Duodenal mucosa (tissue), 2 donors: ENCODE data around the gene KRT74.

Experiments
- H3K27ac ChIP-seq: one replicate; pipeline ENCODE4 v1.7.0; 2013; ENCODE audit warnings: low read depth, low read length
- H3K27me3 ChIP-seq, 2 donors: one replicate each; pipeline ENCODE4 v1.7.0; 2013; ENCODE audit warnings: low read length in 2 of 2, control low read depth in 1 of 2; ENCODE audit not compliant: insufficient read depth in 2 of 2, control insufficient read depth in 1 of 2
- H3K36me3 ChIP-seq, 2 donors: one replicate each; pipeline ENCODE4 v1.7.0; 2013; ENCODE audit warnings: low read length in 2 of 2, control low read depth in 1 of 2; ENCODE audit not compliant: insufficient read depth in 2 of 2, control insufficient read depth in 1 of 2
- H3K4me1 ChIP-seq, 2 donors: one replicate each; pipeline ENCODE4 v1.7.0; 2013; ENCODE audit warnings: low read length in 2 of 2, control low read depth in 1 of 2; ENCODE audit not compliant: insufficient read depth in 2 of 2, control insufficient read depth in 1 of 2
- H3K4me3 ChIP-seq, 2 donors: one replicate each; pipeline ENCODE4 v1.7.0; 2013; ENCODE audit warnings: low read length in 2 of 2, low read depth in 1 of 2
- H3K9ac ChIP-seq, 2 donors: one replicate each; pipeline ENCODE4 v1.7.0; 2013; ENCODE audit warnings: low read length in 2 of 2, low read depth in 1 of 2
- H3K9me3 ChIP-seq, 2 donors: one replicate each; pipeline ENCODE4 v1.7.0; 2013; ENCODE audit warnings: low read length in 2 of 2, control low read depth in 1 of 2; ENCODE audit not compliant: control insufficient read depth in 1 of 2

KRT74 gene

DNA sequence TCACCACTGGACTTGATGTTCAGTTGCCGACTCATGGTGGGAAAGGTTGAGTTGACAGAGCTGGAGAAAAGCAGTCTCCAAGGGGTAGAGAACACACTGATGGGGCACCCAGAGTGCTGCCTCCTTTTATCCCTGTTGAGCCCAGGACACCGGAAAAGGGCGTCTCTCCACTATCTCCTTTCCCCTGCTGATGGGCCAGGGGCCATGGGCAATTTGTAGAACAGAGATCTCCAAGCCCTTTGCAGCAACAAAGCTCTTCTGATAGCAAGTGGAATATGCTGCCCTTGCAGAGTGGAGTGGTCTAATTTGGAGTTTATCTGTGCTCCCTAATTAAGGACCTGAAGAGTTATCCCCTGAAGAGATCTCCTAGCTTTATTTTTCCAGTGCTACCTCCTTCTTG, at the start of gene KRT74:
TSS of gene KRT74 (minus strand) at position 101 of the 400 bp plus-strand sequence. CDS start at position 35, 66 bp downstream.
- peaks cover 0 to 4% of the 10 kb centered on the region in 2 donors for H3K4me1 ChIP-seq
- H3K4me3 ChIP-seq: no peak within 1 kb of the TSS
- no peaks in the 10 kb centered on the region for H3K36me3 ChIP-seq
- H3K9ac ChIP-seq: no peak within 1 kb of the TSS
- no peaks in the 10 kb centered on the region for H3K9me3 ChIP-seq
- no peak within 1 kb of the TSS for H3K27ac ChIP-seq
- peaks cover 1 to 4% of the 10 kb centered on the region in 2 donors for H3K27me3 ChIP-seq

DNA sequence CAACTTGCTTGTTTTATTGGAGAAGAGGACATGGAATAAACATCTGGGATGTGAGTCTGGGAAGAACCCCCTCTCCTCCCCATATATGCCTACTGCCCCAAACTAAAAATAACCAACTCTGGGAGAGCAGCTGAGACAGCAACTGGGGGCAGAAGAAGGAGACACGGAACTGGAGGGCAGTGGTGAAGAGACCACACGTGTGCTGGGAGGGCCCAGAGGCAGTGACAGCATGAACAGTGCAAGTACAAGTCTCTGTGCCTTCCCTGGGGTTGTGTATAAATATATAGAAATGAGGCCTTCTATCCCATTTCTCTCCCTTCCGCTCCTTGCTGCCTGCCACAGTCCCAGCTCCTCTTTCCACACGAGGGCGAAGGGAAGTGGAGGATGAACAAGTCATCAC, 48.7 kb upstream of the KRT74 start:
- H3K27me3 ChIP-seq: no peaks in the 10 kb centered on the region
- no peaks in the 10 kb centered on the region for H3K36me3 ChIP-seq
- H3K9ac ChIP-seq: no peak overlapping the region
- peaks cover under 1 to 16% of the 10 kb centered on the region in 2 donors for H3K4me1 ChIP-seq
- no peak overlapping the region for H3K27ac ChIP-seq
- no peak overlapping the region for H3K4me3 ChIP-seq
- no peaks in the 10 kb centered on the region for H3K9me3 ChIP-seq

DNA sequence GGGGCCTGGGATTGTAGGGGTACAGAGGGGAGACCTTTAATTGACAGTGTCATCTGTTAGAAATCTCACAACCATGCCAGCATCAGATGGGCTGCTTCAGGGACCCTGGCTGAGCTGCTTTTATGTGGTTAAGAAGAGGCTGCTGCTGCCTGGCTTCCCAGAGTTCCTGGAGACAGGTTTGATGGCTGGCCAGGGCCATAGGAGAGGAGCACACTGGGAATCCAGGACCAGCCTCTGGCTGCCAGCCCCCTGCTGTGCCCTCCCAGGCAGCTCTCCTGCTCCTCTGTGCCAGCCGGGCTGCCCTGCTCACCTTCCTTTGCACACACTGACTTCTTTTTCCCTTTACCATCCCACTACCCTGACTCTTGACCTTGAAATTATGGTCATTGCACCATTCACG, 45.2 kb upstream of the KRT74 start:
- H3K36me3 ChIP-seq: no peaks in the 10 kb centered on the region
- H3K9ac ChIP-seq: no peak overlapping the region
- H3K9me3 ChIP-seq: no peaks in the 10 kb centered on the region
- H3K27me3 ChIP-seq: no peaks in the 10 kb centered on the region
- H3K4me3 ChIP-seq: no peak overlapping the region
- H3K27ac ChIP-seq: no peak overlapping the region
- peaks cover 8 to 14% of the 10 kb centered on the region in 2 donors for H3K4me1 ChIP-seq

DNA sequence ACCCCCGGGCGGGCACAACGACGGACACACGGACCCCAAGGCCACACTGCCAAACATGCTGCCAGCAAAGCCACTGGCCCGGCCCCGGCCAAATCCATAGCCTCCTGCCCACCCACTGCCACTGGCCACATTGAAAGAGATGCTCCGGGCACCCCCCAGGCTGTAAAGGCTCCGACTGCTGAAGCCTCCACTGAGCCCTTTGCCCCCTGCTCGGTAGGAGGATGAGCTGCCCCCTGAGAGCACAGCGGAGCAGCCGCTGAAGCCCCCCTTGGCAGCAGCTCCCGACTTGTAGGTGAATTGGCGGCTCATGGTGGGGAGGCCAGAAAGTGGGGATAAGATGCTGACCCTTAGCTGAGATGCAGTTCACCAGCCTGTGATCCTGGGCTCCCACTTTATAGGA, 44.6 kb upstream of the KRT74 start, which contains the start of gene KRT73:
TSS of gene KRT73 (minus strand) at position 344 of the 400 bp plus-strand sequence. CDS start at position 309, 35 bp downstream.
- no peak within 1 kb of the TSS for H3K27ac ChIP-seq
- peaks cover 8 to 14% of the 10 kb centered on the region in 2 donors for H3K4me1 ChIP-seq
- H3K9me3 ChIP-seq: no peaks in the 10 kb centered on the region
- H3K36me3 ChIP-seq: no peaks in the 10 kb centered on the region
- no peak within 1 kb of the TSS for H3K9ac ChIP-seq
- no peaks in the 10 kb centered on the region for H3K27me3 ChIP-seq
- no peak within 1 kb of the TSS for H3K4me3 ChIP-seq

DNA sequence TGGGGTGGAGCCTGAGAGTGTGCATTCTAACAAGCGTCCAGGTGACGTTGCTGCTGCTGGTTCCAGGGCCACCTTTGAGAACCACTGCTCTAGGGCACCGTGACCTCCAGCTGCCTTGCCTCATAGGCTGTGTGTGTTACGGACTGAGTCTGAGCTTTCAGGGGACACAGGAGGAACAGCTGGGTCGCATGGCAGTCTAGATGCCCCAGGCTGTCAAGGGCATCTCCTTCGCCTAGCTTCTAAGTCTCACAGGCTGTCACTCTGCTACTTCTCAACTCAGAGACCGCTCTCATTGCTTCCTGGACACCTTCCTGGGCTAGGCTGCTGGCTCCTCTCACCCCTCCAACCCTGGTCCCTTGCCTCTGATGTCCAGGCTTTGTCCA, 43.8 kb upstream of the KRT74 start:
- Histone ChIP-seq H3K27me3 (no peaks in the 10 kb centered on the region), H3K9ac (no peak overlapping the region), H3K27ac (no peak overlapping the region), H3K4me3 (no peak overlapping the region), H3K9me3 (no peaks in the 10 kb centered on the region), H3K4me1 (peaks cover 8 to 14% of the 10 kb centered on the region in 2 donors), H3K36me3 (no peaks in the 10 kb centered on the region)

DNA sequence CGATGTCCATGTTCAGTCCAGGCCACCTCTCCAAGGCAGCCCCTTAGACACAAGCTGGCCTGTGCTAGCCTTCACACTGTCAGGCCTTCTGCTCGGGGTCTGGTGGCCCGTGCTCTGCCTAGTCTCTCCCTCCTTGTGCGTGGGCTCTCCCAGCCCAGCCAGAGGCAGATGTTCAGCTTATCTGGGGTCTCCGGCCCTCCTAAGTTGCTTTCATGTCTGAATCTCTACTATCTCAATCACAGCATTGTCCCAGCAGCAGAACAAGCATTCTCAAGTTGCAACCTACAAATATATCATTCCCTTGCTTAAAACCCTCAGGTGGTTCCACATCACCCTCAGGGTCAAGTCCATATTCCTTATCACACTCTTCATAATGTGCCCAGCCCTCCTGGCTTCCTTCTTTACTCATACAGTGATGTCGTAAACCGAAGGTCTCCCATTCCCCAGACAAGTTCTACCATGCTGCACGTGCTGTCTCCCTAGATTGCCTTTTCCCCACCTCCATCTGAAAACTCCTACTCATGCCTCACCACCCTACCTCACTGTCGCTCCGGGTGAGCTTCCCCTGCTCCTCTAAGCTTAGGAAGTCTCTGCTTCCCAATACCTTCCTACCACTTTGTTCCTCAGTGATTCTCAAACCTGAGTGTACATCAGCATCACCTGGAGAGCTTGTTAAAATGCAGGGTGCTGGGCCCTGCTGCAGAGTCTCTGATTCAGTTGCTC, 43.2 kb upstream of the KRT74 start:
- H3K9me3 ChIP-seq: no peaks in the 10 kb centered on the region
- no peaks in the 10 kb centered on the region for H3K27me3 ChIP-seq
- H3K27ac ChIP-seq: no peak overlapping the region
- H3K4me3 ChIP-seq: no peak overlapping the region
- H3K36me3 ChIP-seq: no peaks in the 10 kb centered on the region
- peaks cover 8 to 14% of the 10 kb centered on the region in 2 donors for H3K4me1 ChIP-seq
- no peak overlapping the region for H3K9ac ChIP-seq

DNA sequence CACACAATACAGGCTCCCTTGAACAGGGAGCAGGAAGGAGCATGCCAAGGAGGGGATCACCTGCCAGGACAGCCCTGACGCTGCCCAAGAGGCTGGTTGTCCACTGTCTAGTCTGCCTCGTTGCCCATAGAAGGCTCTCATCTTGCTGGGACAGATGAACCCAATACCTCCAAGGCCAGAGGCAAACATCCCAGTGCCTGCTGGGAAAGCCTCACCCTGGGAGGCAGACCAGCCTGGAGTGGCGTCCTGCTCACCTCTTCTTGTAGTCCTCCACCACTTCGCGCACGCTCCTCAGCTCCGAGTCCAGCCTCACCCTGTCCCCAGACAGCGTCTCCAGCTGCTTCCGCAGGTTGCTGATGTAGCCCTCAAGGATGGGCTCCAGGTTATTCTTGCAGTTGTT, 42.3 kb upstream of the KRT74 start:
- Histone ChIP-seq H3K27ac (no peak overlapping the region), H3K9ac (no peak overlapping the region), H3K27me3 (peaks cover 0 to 6% of the 10 kb centered on the region in 2 donors), H3K36me3 (no peaks in the 10 kb centered on the region), H3K4me1 (peaks cover 8 to 14% of the 10 kb centered on the region in 2 donors), H3K4me3 (no peak overlapping the region), H3K9me3 (no peaks in the 10 kb centered on the region)

DNA sequence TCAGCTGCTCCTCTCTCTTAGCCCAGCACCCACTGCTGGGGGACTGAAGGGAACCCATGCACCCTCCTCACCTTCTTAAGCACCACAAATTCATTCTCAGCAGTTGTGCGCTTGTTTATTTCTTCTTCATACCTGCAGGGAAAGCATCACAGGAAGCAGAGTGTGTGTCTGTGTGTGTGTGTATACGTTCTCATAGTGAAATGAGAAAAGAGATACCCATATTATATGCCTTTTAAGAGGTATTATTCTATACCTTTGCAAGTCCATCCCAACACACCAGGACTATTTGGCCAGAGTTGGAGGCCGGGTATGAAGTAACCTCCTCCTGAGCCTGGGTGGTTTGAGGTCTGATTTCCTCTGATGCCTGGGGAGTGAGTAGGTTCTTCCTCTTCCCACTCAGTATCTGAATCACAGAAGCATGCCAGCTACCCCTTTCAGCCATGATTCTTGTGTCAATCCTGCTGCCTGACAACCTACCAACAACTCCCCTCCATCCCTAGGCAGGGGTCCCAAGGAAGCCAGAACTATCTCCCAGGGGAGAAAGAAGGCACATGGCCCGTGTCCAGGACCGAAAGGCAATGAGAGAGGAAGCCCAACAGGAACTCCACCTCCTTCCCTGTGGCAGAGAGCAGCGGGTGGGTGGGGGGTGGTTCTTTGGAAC, 41.7 kb upstream of the KRT74 start:
- no peaks in the 10 kb centered on the region for H3K36me3 ChIP-seq
- peaks cover 8 to 14% of the 10 kb centered on the region in 2 donors for H3K4me1 ChIP-seq
- peaks cover 0 to 6% of the 10 kb centered on the region in 2 donors for H3K27me3 ChIP-seq
- H3K27ac ChIP-seq: no peak overlapping the region
- H3K9me3 ChIP-seq: no peaks in the 10 kb centered on the region
- no peak overlapping the region for H3K9ac ChIP-seq
- no peak overlapping the region for H3K4me3 ChIP-seq

DNA sequence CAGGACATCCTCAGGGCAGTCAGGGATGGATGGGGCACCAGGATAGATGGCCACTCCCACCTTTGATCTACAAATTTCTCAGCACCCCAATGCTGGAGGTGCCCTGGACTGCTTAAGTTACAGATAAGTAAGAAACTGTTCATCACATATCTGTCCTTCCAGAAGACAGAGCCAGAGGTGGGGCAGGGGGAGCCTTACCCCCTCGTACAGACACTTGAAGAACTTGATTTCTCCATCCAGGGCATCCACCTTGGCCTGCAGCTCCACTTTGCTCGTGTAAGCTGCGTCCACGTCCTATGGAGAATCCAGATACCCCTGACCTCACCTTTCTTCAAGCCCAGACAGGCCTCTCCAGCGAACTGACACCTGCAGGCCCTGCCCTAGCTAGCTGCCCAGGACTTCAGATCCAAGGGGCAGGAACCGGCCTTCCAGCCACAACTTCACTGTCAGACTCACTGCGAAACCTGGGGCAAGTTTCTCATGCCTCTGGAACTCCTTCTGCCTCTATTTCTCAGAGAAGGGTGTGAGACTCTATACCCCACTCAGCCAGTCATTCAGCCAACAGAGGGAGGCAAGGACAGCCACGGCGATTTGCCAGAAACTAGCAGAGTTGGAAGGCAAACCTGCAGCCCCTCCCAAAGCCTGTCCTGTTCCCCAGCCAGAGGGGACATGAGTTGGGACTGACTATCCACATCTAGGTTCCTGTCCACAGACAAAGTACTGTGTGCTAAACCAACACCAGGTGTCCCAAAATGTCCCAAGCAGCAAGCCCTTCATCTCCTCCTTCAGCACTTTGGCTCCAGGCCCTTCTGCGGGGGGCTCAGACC, 41.0 kb upstream of the KRT74 start:
- peaks cover 0 to 6% of the 10 kb centered on the region in 2 donors for H3K27me3 ChIP-seq
- no peak overlapping the region for H3K4me3 ChIP-seq
- no peak overlapping the region for H3K27ac ChIP-seq
- peaks cover 8 to 14% of the 10 kb centered on the region in 2 donors for H3K4me1 ChIP-seq
- H3K36me3 ChIP-seq: no peaks in the 10 kb centered on the region
- H3K9me3 ChIP-seq: no peaks in the 10 kb centered on the region
- no peak overlapping the region for H3K9ac ChIP-seq
